ENCODE results near the gene CACNG4.

Gene CACNG4

GRCh38 chr17:66946251-66946650 is 18.3 kb upstream of the CACNG4 start:
- peak overlapping the region; percentile 21 for H3K27ac ChIP-seq
- TF ChIP-seq CTCF (conservative IDR thresholded peaks at IDR 0.05; ENCODE audit: low read depth): no peak
- ChIA-PET CTCF (interaction anchor here (0.6 to 0.7 kb wide), 3 partner anchors 131 to 294 kb away, joined by 3 to 4 read pairs (median 3); no protein-coding TSS in a partner anchor), POLR2A (ENCODE audit: low non-redundant PET) (no interaction called here)
- DNase-seq (ENCODE audit: low spot score): no peak

- DNase-seq (ENCODE audit: low spot score): no peak
- TF ChIP-seq CTCF (conservative IDR thresholded peaks at IDR 0.05; ENCODE audit: low read depth): no peak
- H3K27ac ChIP-seq: no peak overlapping the region
- CTCF ChIA-PET: interaction anchor here (0.6 kb wide), 1 partner anchor 698 kb away, joined by 3 read pairs; no protein-coding TSS in a partner anchor
- POLR2A ChIA-PET (ENCODE audit: low non-redundant PET): interaction anchor here (0.6 kb wide), 1 partner anchor 25 kb away, joined by 4 read pairs; no protein-coding TSS in a partner anchor
These were observed 17.2 kb upstream of the CACNG4 start for GRCh38 chr17:66947311-66947710.

- H3K27ac ChIP-seq: no peak overlapping the region
- TF ChIP-seq CTCF (conservative IDR thresholded peaks at IDR 0.05; ENCODE audit: low read depth): no peak
- DNase-seq (ENCODE audit: low spot score): no peak
- ChIA-PET CTCF (interaction anchor here (0.6 kb wide), 1 partner anchor 697 kb away, joined by 3 read pairs; no protein-coding TSS in a partner anchor), POLR2A (ENCODE audit: low non-redundant PET) (interaction anchor here (0.6 kb wide), 1 partner anchor 26 kb away, joined by 4 read pairs; no protein-coding TSS in a partner anchor)
These were observed 16.3 kb upstream of the CACNG4 start for GRCh38 chr17:66948061-66948750.

GRCh38 chr17:66949501-66949900 is 15.0 kb upstream of the CACNG4 start:
- TF ChIP-seq CTCF (conservative IDR thresholded peaks at IDR 0.05; ENCODE audit: low read depth): no peak
- no peak overlapping the region for H3K27ac ChIP-seq
- DNase-seq (ENCODE audit: low spot score): no peak
- ChIA-PET CTCF (no interaction called here), POLR2A (ENCODE audit: low non-redundant PET) (no interaction called here)

GRCh38 chr17:66950325-66950724 is 14.2 kb upstream of the CACNG4 start:
- POLR2A ChIA-PET (ENCODE audit: low non-redundant PET): no interaction called here
- H3K27ac ChIP-seq: peak overlapping the region; percentile 93
- no peak for TF ChIP-seq CTCF (conservative IDR thresholded peaks at IDR 0.05; ENCODE audit: low read depth)
- CTCF ChIA-PET: interaction anchor here (1.5 kb wide), 1 partner anchor 35 kb away, joined by 5 read pairs; no protein-coding TSS in a partner anchor
- DNase-seq (ENCODE audit: low spot score): no peak

GRCh38 chr17:66950886-66951604 is 13.5 kb upstream of the CACNG4 start:
- ChIA-PET CTCF (interaction anchor here (1.5 kb wide), 1 partner anchor 36 kb away, joined by 5 read pairs; no protein-coding TSS in a partner anchor), POLR2A (ENCODE audit: low non-redundant PET) (no interaction called here)
- H3K27ac ChIP-seq: peak overlapping the region; percentile 93
- no peak for DNase-seq (ENCODE audit: low spot score)
- TF ChIP-seq CTCF (conservative IDR thresholded peaks at IDR 0.05; ENCODE audit: low read depth): no peak

Measured in RWPE1 (cell line).